OCI-LY1 (cell line): Measurements from ENCODE around the gene CAPNS1.
A peak's percentile ranks its signal among the peaks of the same experiment; 100 is the strongest.
"Not testable (repeated sequence)": the region's sequence is repeated elsewhere in the genome, so short reads cannot be mapped to it uniquely, and the experiment has no call there.

Source experiments
- H2AFZ ChIP-seq: fragments of 200-600 bp; sonication (generic), shearing (Covaris generic); 2 replicates; pipeline ENCODE4 v1.6.0; 2014; ENCODE audit warnings: antibody characterized with exemption, mild to moderate bottlenecking, low read length
- H3F3A ChIP-seq: fragments of 200-600 bp; sonication (generic), shearing (Covaris generic); 2 replicates; pipeline ENCODE4 v1.6.0; 2014; ENCODE audit warnings: mild to moderate bottlenecking, antibody characterized with exemption, low read length, moderate library complexity; ENCODE audit not compliant: insufficient read depth
- H3K27ac ChIP-seq: fragments of 200-600 bp; sonication (generic); 2 replicates; pipeline ENCODE4 v1.5.1; 2014; ENCODE audit warnings: low read length, mixed run types, mild to moderate bottlenecking, low read depth; ENCODE audit not compliant: poor library complexity, severe bottlenecking
- H3K27me3 ChIP-seq: fragments of 200-600 bp; sonication (generic); 2 replicates; pipeline ENCODE4 v1.6.0; 2014; ENCODE audit warnings: antibody characterized with exemption, mild to moderate bottlenecking, low read length, moderate library complexity; ENCODE audit not compliant: insufficient read depth
- H3K36me3 ChIP-seq: fragments of 200-600 bp; sonication (generic); 2 replicates; pipeline ENCODE4 v1.6.1; 2014; ENCODE audit warnings: mild to moderate bottlenecking, antibody characterized with exemption, low read length, moderate library complexity, mixed read lengths; ENCODE audit not compliant: insufficient read depth
- H3K4me1 ChIP-seq: fragments of 200-600 bp; sonication (generic); 2 replicates; pipeline ENCODE4 v1.5.1; 2014; ENCODE audit warnings: mild to moderate bottlenecking, low read length, moderate library complexity; ENCODE audit not compliant: insufficient read depth, severe bottlenecking
- H3K4me2 ChIP-seq: fragments of 200-600 bp; sonication (generic), shearing (Covaris generic); 2 replicates; pipeline ENCODE4 v1.6.1; 2014; ENCODE audit warnings: low read length
- H3K4me3 ChIP-seq: fragments of 200-600 bp; sonication (generic); 2 replicates; pipeline ENCODE4 v1.5.1; 2014; ENCODE audit warnings: low read length, low read depth, mild to moderate bottlenecking, mixed read lengths; ENCODE audit not compliant: poor library complexity, severe bottlenecking
- H3K79me2 ChIP-seq: fragments of 200-600 bp; shearing (Covaris generic); 2 replicates; pipeline ENCODE4 v1.6.1; 2016; ENCODE audit warnings: mixed run types, low read length, mixed read lengths; ENCODE audit not compliant: insufficient read depth
- H3K9ac ChIP-seq: fragments of 200-600 bp; sonication (generic), shearing (Covaris generic); 2 replicates; pipeline ENCODE4 v1.6.1; 2014; ENCODE audit warnings: mild to moderate bottlenecking, low read length, mixed read lengths
- H3K9me2 ChIP-seq: fragments of 200-600 bp; sonication (generic), shearing (Covaris generic); 2 replicates; pipeline ENCODE4 v1.6.1; 2014; ENCODE audit warnings: low read depth, mild to moderate bottlenecking, low read length, mixed read lengths
- H3K9me3 ChIP-seq: fragments of 200-600 bp; shearing (Covaris generic); 2 replicates; pipeline ENCODE4 v1.6.1; 2014; ENCODE audit warnings: low read length, mixed read lengths
- H4K20me1 ChIP-seq: fragments of 200-600 bp; sonication (generic), shearing (Covaris generic); 2 replicates; pipeline ENCODE4 v1.6.0; 2016; ENCODE audit warnings: mild to moderate bottlenecking, low read length; ENCODE audit not compliant: insufficient read depth
- EZH2 ChIP-seq: fragments of 200-600 bp; sonication (generic), shearing (Covaris generic); IDR thresholded peaks from 2 replicates; pipeline ENCODE4 v1.8.0; 2017; ENCODE audit warnings: borderline replicate concordance, mixed run types, mild to moderate bottlenecking, antibody characterized with exemption, low read length, moderate library complexity, mixed read lengths
- TF ChIP-seq, protein P1 (sequence below): fragments of 200-600 bp; sonication (generic), shearing (Covaris generic); IDR thresholded peaks from 2 replicates; pipeline ENCODE4 v1.5.1; 2017; ENCODE audit warnings: mild to moderate bottlenecking, antibody characterized with exemption, low read length, moderate library complexity, mixed read lengths

The CAPNS1 gene

DNA sequence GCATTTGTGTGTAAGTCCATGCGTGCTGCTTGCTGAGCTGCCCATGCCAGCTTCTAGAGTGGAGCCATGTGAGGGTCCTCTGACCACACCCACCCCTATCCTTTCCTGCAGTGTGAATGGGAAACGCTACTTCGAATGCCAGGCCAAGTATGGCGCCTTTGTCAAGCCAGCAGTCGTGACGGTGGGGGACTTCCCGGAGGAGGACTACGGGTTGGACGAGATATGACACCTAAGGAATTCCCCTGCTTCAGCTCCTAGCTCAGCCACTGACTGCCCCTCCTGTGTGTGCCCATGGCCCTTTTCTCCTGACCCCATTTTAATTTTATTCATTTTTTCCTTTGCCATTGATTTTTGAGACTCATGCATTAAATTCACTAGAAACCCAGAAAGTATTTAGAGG is 14.3 kb upstream of the CAPNS1 start:
- H3K4me2 ChIP-seq = no peak overlapping the region
- H3F3A ChIP-seq = no peaks in the 10 kb centered on the region
- TF ChIP-seq, protein P1, sequence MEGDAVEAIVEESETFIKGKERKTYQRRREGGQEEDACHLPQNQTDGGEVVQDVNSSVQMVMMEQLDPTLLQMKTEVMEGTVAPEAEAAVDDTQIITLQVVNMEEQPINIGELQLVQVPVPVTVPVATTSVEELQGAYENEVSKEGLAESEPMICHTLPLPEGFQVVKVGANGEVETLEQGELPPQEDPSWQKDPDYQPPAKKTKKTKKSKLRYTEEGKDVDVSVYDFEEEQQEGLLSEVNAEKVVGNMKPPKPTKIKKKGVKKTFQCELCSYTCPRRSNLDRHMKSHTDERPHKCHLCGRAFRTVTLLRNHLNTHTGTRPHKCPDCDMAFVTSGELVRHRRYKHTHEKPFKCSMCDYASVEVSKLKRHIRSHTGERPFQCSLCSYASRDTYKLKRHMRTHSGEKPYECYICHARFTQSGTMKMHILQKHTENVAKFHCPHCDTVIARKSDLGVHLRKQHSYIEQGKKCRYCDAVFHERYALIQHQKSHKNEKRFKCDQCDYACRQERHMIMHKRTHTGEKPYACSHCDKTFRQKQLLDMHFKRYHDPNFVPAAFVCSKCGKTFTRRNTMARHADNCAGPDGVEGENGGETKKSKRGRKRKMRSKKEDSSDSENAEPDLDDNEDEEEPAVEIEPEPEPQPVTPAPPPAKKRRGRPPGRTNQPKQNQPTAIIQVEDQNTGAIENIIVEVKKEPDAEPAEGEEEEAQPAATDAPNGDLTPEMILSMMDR = no peak
- H3K36me3 ChIP-seq = peaks cover 26% of the 10 kb centered on the region
- no peak overlapping the region for H2AFZ ChIP-seq
- H3K4me3 ChIP-seq = no peak overlapping the region
- no peaks in the 10 kb centered on the region for H4K20me1 ChIP-seq
- H3K9ac ChIP-seq = no peak overlapping the region
- no peaks in the 10 kb centered on the region for H3K9me2 ChIP-seq
- no peaks in the 10 kb centered on the region for H3K9me3 ChIP-seq
- H3K4me1 ChIP-seq = peaks cover 14% of the 10 kb centered on the region
- no peaks in the 10 kb centered on the region for H3K27me3 ChIP-seq
- no peaks in the 10 kb centered on the region for H3K79me2 ChIP-seq
- H3K27ac ChIP-seq = no peak overlapping the region

DNA sequence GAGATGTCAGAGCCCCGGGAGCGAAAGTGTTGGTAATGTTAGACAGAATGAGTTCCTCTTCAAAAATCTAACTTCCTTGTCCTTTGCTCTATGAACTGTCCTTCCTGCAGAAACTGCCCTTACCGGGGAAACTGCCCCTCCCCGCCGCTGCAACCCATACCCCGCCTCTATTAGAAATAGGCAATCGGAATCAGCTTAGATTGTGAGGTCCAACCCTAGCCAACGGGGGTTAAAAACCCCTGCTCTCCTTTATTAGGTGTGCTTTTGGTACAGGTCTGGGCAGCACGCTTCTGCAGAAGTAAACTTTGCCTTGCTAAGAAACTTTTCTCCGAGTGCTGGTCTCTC is 11.5 kb upstream of the CAPNS1 start:
- H2AFZ ChIP-seq = peak overlapping the region; percentile 57
- peak overlapping the region; percentile 63 for H3K4me3 ChIP-seq
- H3K9ac ChIP-seq = peak overlapping the region; percentile 67
- H3K27ac ChIP-seq = peak overlapping the region; percentile 81
- peak overlapping the region; percentile 68 for H3K4me2 ChIP-seq
- no peak for TF ChIP-seq EZH2
- TF ChIP-seq, protein P1 = no peak
- H3F3A ChIP-seq = no peaks in the 10 kb centered on the region
- peaks cover 21% of the 10 kb centered on the region for H3K4me1 ChIP-seq
- no peaks in the 10 kb centered on the region for H3K9me3 ChIP-seq
- H3K27me3 ChIP-seq = no peaks in the 10 kb centered on the region
- H3K36me3 ChIP-seq = peaks cover 17% of the 10 kb centered on the region
- no peaks in the 10 kb centered on the region for H3K9me2 ChIP-seq
- H3K79me2 ChIP-seq = no peaks in the 10 kb centered on the region
- no peaks in the 10 kb centered on the region for H4K20me1 ChIP-seq

DNA sequence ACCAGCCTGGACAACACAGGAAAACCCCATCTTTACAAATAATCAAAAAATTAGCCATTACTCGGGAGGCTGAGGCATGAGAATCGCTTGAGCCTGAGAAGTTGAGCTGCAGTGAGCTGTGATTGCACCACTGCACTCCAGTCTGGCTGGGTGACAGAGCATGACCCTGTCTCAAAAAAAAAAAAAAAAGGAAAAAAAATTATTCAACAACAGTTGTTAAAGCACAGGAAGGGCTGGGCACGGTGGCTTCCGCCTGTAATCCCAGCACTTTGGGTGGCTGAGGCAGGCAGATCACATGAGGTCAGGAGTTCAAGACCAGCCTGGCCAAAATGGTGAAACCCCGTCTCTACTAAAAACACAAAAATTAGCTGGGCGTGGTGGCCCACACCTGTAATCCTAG is 8.6 kb upstream of the CAPNS1 start:
- H3K27ac ChIP-seq, H3K79me2 ChIP-seq, H2AFZ ChIP-seq, H3K9ac ChIP-seq, H3K4me2 ChIP-seq, H3K27me3 ChIP-seq, H3K9me2 ChIP-seq, H3F3A ChIP-seq, H3K4me3 ChIP-seq, H4K20me1 ChIP-seq, H3K36me3 ChIP-seq, H3K9me3 ChIP-seq: not testable (repeated sequence)
- H3K4me1 ChIP-seq = peaks cover 22% of the 10 kb centered on the region

DNA sequence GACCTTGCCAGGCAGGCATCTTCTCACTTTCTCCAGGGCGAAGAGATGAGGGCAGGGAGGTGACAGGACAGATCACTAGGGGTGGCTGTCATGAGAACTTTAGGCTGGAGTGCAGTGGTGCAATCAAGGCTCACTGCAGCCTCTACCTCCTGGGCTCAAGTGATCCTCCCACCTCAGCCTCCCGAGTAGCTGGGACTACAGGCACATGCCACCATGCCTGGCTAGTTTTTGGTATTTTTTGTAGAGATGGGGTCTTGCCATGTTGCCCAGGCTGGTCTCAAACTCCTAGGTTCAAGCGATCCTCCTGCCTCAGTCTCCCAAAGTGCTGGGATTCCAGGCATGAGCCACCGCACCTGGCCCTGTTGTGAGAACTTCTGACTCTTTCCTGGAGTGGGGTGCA is 5.0 kb upstream of the CAPNS1 start:
- H3K9me2 ChIP-seq, H3K4me2 ChIP-seq, H3K4me3 ChIP-seq, H3K79me2 ChIP-seq, H3K9ac ChIP-seq, H3K27me3 ChIP-seq, H3F3A ChIP-seq, H3K36me3 ChIP-seq, H3K9me3 ChIP-seq, H4K20me1 ChIP-seq, H3K27ac ChIP-seq, H2AFZ ChIP-seq: not testable (repeated sequence)
- H3K4me1 ChIP-seq = peaks cover 24% of the 10 kb centered on the region
